Activated CD8-positive, alpha-beta memory T cell treated with anti-CD3 and anti-CD28 coated beads for 4 hours (primary cell): ENCODE results near the gene TMEM129.
"Not testable (repeated sequence)": the region's sequence is repeated elsewhere in the genome, so short reads cannot be mapped to it uniquely, and the experiment has no call there.

Source experiments
- DNase-seq, 2 donors: peaks; one replicate each; pipeline ENCODE4 v3.0.0-alpha.2; 2020; ENCODE audit warnings: low read depth in 2 of 2

The TMEM129 gene

GRCh38 chr4:1695913-1696312 lies 25.2 kb downstream of the TMEM129 start:
- DNase-seq, result no peak

- peak; percentile 56 to 59 for DNase-seq
Observed at GRCh38 chr4:1693131-1693896, 27.8 kb downstream of the TMEM129 start.

- DNase-seq, result no peak
Observed at GRCh38 chr4:1691737-1692373, 29.3 kb downstream of the TMEM129 start.

- no peak for DNase-seq
Observed at GRCh38 chr4:1690698-1691097, 30.4 kb downstream of the TMEM129 start.

GRCh38 chr4:1686440-1687036 lies 34.6 kb downstream of the TMEM129 start:
- DNase-seq, result no peak

- no peak for DNase-seq
Observed at GRCh38 chr4:1685235-1686150, 35.6 kb downstream of the TMEM129 start.

GRCh38 chr4:1684506-1685234 lies 36.5 kb downstream of the TMEM129 start:
- DNase-seq, result peak in 1 of 2 donors; percentile 81

- DNase-seq, result peak in 1 of 2 donors; percentile 90
Observed at GRCh38 chr4:1683736-1684505, 37.2 kb downstream of the TMEM129 start, which contains the start of gene FAM53A. FAM53A (minus strand) TSS chr4:1684313; CDS start chr4:1668741, 15,572 bp downstream.

GRCh38 chr4:1683261-1683735 lies 37.8 kb downstream of the TMEM129 start:
- DNase-seq, result no peak

- DNase-seq, result no peak
Observed at GRCh38 chr4:1682860-1683259, 38.3 kb downstream of the TMEM129 start.

GRCh38 chr4:1678244-1678643 lies 42.9 kb downstream of the TMEM129 start:
- DNase-seq, result no peak

GRCh38 chr4:1676605-1677525 lies 44.3 kb downstream of the TMEM129 start:
- no peak for DNase-seq

GRCh38 chr4:1675802-1676137 lies 45.4 kb downstream of the TMEM129 start:
- DNase-seq, result no peak

- DNase-seq, result no peak
Observed at GRCh38 chr4:1675136-1675801, 45.9 kb downstream of the TMEM129 start.

- no peak for DNase-seq
Observed at GRCh38 chr4:1674682-1675081, 46.4 kb downstream of the TMEM129 start.

- DNase-seq, result no peak
Observed at GRCh38 chr4:1673671-1674070, 47.5 kb downstream of the TMEM129 start.

- DNase-seq, result not testable (repeated sequence)
Observed at GRCh38 chr4:1671011-1671410, 50.1 kb downstream of the TMEM129 start.

GRCh38 chr4:1670279-1670678 lies 50.8 kb downstream of the TMEM129 start:
- DNase-seq, result no peak

GRCh38 chr4:1669850-1670249 lies 51.3 kb downstream of the TMEM129 start:
- no peak for DNase-seq
